H1 (cell line): ENCODE measurements around the gene FAM222B. TPM values are rescaled to one million over a fixed set of nuclear protein-coding genes. Genes with fewer than 3 reads are reported as not detected.

Experiments
- CTCF ChIA-PET: fragments of 300-600 bp; sonication (Branson Sonifier 250); formaldehyde crosslinking; loops from one replicate; lab custom pipeline; 2021; ENCODE audit not compliant: partially characterized antibody; lab: Charles Lee
- POLR2A ChIA-PET: fragments of 300-600 bp; sonication (Branson Sonifier 250); formaldehyde crosslinking; loops from one replicate; lab custom pipeline; 2021; ENCODE audit warnings: inconsistent platforms; ENCODE audit not compliant: partially characterized antibody; lab: Charles Lee
- DNase-seq, 2 experiments: peaks; one replicate each; pipeline versions ENCODE4 v3.0.0 to v3.0.0-alpha.2; 2010 to 2022; ENCODE audit warnings: low spot score in 2 of 2, low read depth in 1 of 2, mixed read lengths in 1 of 2
- FAIRE-seq: peaks from 2 replicates; lab custom pipeline; 2011; peaks lifted over from hg19 to GRCh38; lab: Jason Lieb, UNC
- H2AFZ ChIP-seq: 2 replicates; pipeline ENCODE4 v1.8.1; 2012; ENCODE audit warnings: low read length, inconsistent platforms
- H2AK5ac ChIP-seq: 2 replicates; pipeline ENCODE4 v1.6.1; 2013; ENCODE audit warnings: low read depth, low read length
- H2BK120ac ChIP-seq: replicated peaks from 2 replicates; pipeline ENCODE3; 2013; ENCODE audit warnings: low read depth, low read length, inconsistent platforms
- H2BK12ac ChIP-seq: 2 replicates; pipeline ENCODE4 v1.6.1; 2013; ENCODE audit warnings: low read depth, low read length
- H2BK15ac ChIP-seq: 2 replicates; pipeline ENCODE4 v1.6.1; 2013; ENCODE audit warnings: low read length
- H2BK20ac ChIP-seq: 2 replicates; pipeline ENCODE4 v1.6.1; 2013; ENCODE audit warnings: low read length
- H2BK5ac ChIP-seq: 2 replicates; pipeline ENCODE4 v1.6.1; 2013; ENCODE audit warnings: low read depth, low read length
- H3K14ac ChIP-seq: 2 replicates; pipeline ENCODE4 v1.6.1; 2013; ENCODE audit warnings: inconsistent platforms; ENCODE audit not compliant: insufficient read length
- H3K18ac ChIP-seq: 2 replicates; pipeline ENCODE4 v1.6.1; 2013; ENCODE audit warnings: low read length; ENCODE audit errors: extremely low read depth
- H3K23ac ChIP-seq: 2 replicates; pipeline ENCODE4 v1.6.1; 2013; ENCODE audit warnings: inconsistent platforms; ENCODE audit not compliant: insufficient read length
- H3K23me2 ChIP-seq: 2 replicates; pipeline ENCODE4 v1.6.1; 2013; ENCODE audit warnings: low read depth, low read length
- H3K27ac ChIP-seq: 2 replicates; pipeline ENCODE4 v1.6.1; 2011; ENCODE audit warnings: low read depth, low read length, inconsistent platforms
- H3K27me3 ChIP-seq, 4 experiments: replicated peaks in 1 of 4; 1 replicate in 1 of 4; 2 replicates in 3 of 4; pipeline versions ENCODE4 v1.6.1 to v1.8.1; 2011 to 2013; ENCODE audit warnings: low read length in 3 of 4, mild to moderate bottlenecking in 3 of 4, inconsistent platforms in 2 of 4, mixed read lengths in 2 of 4, moderate library complexity in 1 of 4; ENCODE audit not compliant: control insufficient read depth in 3 of 4, insufficient read depth in 3 of 4; ENCODE audit errors: extremely low read depth in 1 of 4
- H3K36me3 ChIP-seq, 4 experiments: 2 replicates each; pipeline versions ENCODE4 v1.6.1 to v1.8.1; 2011 to 2013; ENCODE audit warnings: mild to moderate bottlenecking in 4 of 4, low read length in 3 of 4, moderate library complexity in 2 of 4, control low read depth in 1 of 4, inconsistent platforms in 1 of 4; ENCODE audit not compliant: insufficient read depth in 4 of 4, control insufficient read depth in 2 of 4
- H3K4ac ChIP-seq: replicated peaks from 2 replicates; pipeline ENCODE3; 2013; ENCODE audit warnings: low read length, low read depth, mixed read lengths, inconsistent platforms; ENCODE audit not compliant: insufficient read length
- H3K4me1 ChIP-seq, 4 experiments: replicated peaks in 1 of 4; 1 replicate in 1 of 4; 2 replicates in 3 of 4; pipeline versions ENCODE4 v1.6.1 to v1.8.1; 2011 to 2013; ENCODE audit warnings: low read length in 3 of 4, inconsistent platforms in 2 of 4, mixed read lengths in 1 of 4; ENCODE audit not compliant: insufficient read depth in 4 of 4, control insufficient read depth in 3 of 4
- H3K4me2 ChIP-seq, 2 experiments: 2 replicates each; pipeline versions ENCODE4 v1.6.1 to v1.8.1; 2011 to 2013; ENCODE audit warnings: low read depth in 2 of 2, low read length in 2 of 2, control low read depth in 1 of 2, inconsistent platforms in 1 of 2, mild to moderate bottlenecking in 1 of 2; ENCODE audit not compliant: insufficient read depth in 1 of 2
- H3K4me3 ChIP-seq, 4 experiments: fragments of 200-600, 300-600 bp in 1 of 4; sonication (generic), shearing (Covaris generic), sonication (Bioruptor Twin) in 1 of 4; 2 replicates each; pipeline versions ENCODE4 v1.5.1 to v1.8.1; 2011 to 2016; ENCODE audit warnings: low read length in 4 of 4, low read depth in 3 of 4, control low read depth in 2 of 4, inconsistent platforms in 2 of 4, mild to moderate bottlenecking in 2 of 4, mixed read lengths in 1 of 4, moderate library complexity in 1 of 4; ENCODE audit not compliant: insufficient read depth in 2 of 4; ENCODE audit errors: extremely low read depth in 1 of 4
- H3K56ac ChIP-seq: replicated peaks from 2 replicates; pipeline ENCODE3; 2013; ENCODE audit warnings: low read depth, mild to moderate bottlenecking, mixed read lengths, low read length, inconsistent platforms; ENCODE audit not compliant: insufficient read length
- H3K79me1 ChIP-seq: 2 replicates; pipeline ENCODE4 v1.6.1; 2013; ENCODE audit warnings: low read depth, low read length, control low read depth
- H3K79me2 ChIP-seq, 2 experiments: 2 replicates each; pipeline versions ENCODE4 v1.6.1 to v1.8.1; 2012 to 2013; ENCODE audit warnings: low read length in 2 of 2, mild to moderate bottlenecking in 2 of 2, inconsistent platforms in 1 of 2; ENCODE audit not compliant: insufficient read depth in 2 of 2, control insufficient read depth in 1 of 2
- H3K9ac ChIP-seq, 4 experiments: replicated peaks in 1 of 4; 1 replicate in 1 of 4; 2 replicates in 3 of 4; pipeline versions ENCODE4 v1.6.1 to v1.8.1; 2011 to 2013; ENCODE audit warnings: low read depth in 3 of 4, low read length in 3 of 4, control low read depth in 2 of 4, mild to moderate bottlenecking in 2 of 4, moderate library complexity in 2 of 4, inconsistent platforms in 1 of 4; ENCODE audit errors: extremely low read depth in 1 of 4
- H3K9me3 ChIP-seq, 2 experiments: 2 replicates each; pipeline versions ENCODE4 v1.6.1 to v1.8.1; 2012 to 2013; ENCODE audit warnings: mild to moderate bottlenecking in 2 of 2, moderate library complexity in 2 of 2, control low read depth in 1 of 2, inconsistent platforms in 1 of 2, low read depth in 1 of 2, low read length in 1 of 2, mixed read lengths in 1 of 2; ENCODE audit not compliant: insufficient read depth in 2 of 2
- H4K20me1 ChIP-seq, 2 experiments: replicated peaks in 1 of 2; 2 replicates each; pipeline versions ENCODE3 to v1.8.1; 2011 to 2013; ENCODE audit warnings: inconsistent platforms in 2 of 2, low read length in 2 of 2, mild to moderate bottlenecking in 1 of 2; ENCODE audit not compliant: insufficient read depth in 2 of 2, control insufficient read depth in 1 of 2
- H4K5ac ChIP-seq: 2 replicates; pipeline ENCODE4 v1.6.1; 2013; ENCODE audit warnings: low read length, low read depth, mixed read lengths, inconsistent platforms; ENCODE audit not compliant: insufficient read length
- H4K8ac ChIP-seq: 2 replicates; pipeline ENCODE4 v1.8.0; 2013; ENCODE audit warnings: mild to moderate bottlenecking, moderate library complexity, low read length, inconsistent platforms; ENCODE audit not compliant: insufficient read depth; ENCODE audit errors: extremely low read depth
- H4K91ac ChIP-seq: replicated peaks from 2 replicates; pipeline ENCODE3; 2013; ENCODE audit warnings: low read length, mixed read lengths, inconsistent platforms; ENCODE audit not compliant: insufficient read length
- POLR2AphosphoS5 ChIP-seq: IDR thresholded peaks from 2 replicates; pipeline ENCODE4 v1.6.1; 2011; ENCODE audit warnings: low read depth, low read length
- SIRT6 ChIP-seq: IDR thresholded peaks from one replicate; pipeline ENCODE4 v1.7.1; 2012; ENCODE audit warnings: low read length, inconsistent platforms
- TAF1 ChIP-seq: IDR thresholded peaks from 2 replicates; pipeline ENCODE4 v1.6.1; 2011; ENCODE audit warnings: mild to moderate bottlenecking, low read depth, low read length
- TCF12 ChIP-seq: IDR thresholded peaks from 2 replicates; pipeline ENCODE4 v1.6.1; 2011; ENCODE audit warnings: low read depth, mild to moderate bottlenecking, low read length
- WGBS, 2 experiments: shearing (Covaris generic) in 1 of 2; methylation state at CpG; one replicate each; pipeline versions ENCODE4 v1.1.6 to v1.1.7; 2013 to 2015; ENCODE audit warnings: low lambda C conversion rate in 2 of 2, mixed read lengths in 2 of 2, inconsistent platforms in 1 of 2, low coverage in 1 of 2, missing lambda C conversion rate in 1 of 2; ENCODE audit not compliant: insufficient replicate concordance in 2 of 2, insufficient coverage in 1 of 2, insufficient read length in 1 of 2; ENCODE audit errors: extremely low coverage in 1 of 2, missing lambda C conversion rate in 1 of 2; 5-methylcytosine and 5-hydroxymethylcytosine counted together
- polyA plus RNA-seq, 7 experiments: library from polyadenylated mRNA; depleted of rRNA in 3 of 7; stranded (reverse) in 5 of 7; unstranded in 2 of 7; fragments of >200 nt in 5 of 7; fragments of 200-250 nt in 2 of 7; gene quantifications; 1 replicate in 5 of 7; 2 replicates in 1 of 7; 4 replicates in 1 of 7; pipeline versions ENCODE4 v1.2.1 to v1.2.3, GENCODE V29; 2011 to 2013; ENCODE audit warnings: missing spikeins in 2 of 7, mixed read lengths in 2 of 7
- total RNA-seq: library from RNA; stranded (reverse); fragmentation: NEBNext Ultra II Directional; extraction: Animal tissue kit (Norgen Biotek cat#: 25700); gene quantifications from 2 replicates; pipeline ENCODE4 v1.2.1, GENCODE V29; 2021
- TF ChIP-seq, protein P1 (sequence below), 3 experiments: IDR thresholded peaks; 1 replicate in 2 of 3; 2 replicates in 1 of 3; pipeline versions ENCODE4 v1.5.1 to v1.6.1; 2011; ENCODE audit warnings: low read length in 3 of 3, mild to moderate bottlenecking in 3 of 3, inconsistent platforms in 2 of 3, low read depth in 1 of 3, moderate library complexity in 1 of 3; ENCODE audit not compliant: insufficient read depth in 1 of 3; ENCODE audit errors: control extremely low read depth in 1 of 3
- TF ChIP-seq, protein P2 (sequence below): IDR thresholded peaks from 2 replicates; pipeline ENCODE4 v1.6.1; 2012; ENCODE audit warnings: inconsistent platforms

The FAM222B gene
- total and polyA plus RNA-seq, 2 of the 8 experiments (the other 6 are each of a cell fraction or from before 2014, with no cell fraction given) = 42.1 to 81.7 TPM

DNA sequence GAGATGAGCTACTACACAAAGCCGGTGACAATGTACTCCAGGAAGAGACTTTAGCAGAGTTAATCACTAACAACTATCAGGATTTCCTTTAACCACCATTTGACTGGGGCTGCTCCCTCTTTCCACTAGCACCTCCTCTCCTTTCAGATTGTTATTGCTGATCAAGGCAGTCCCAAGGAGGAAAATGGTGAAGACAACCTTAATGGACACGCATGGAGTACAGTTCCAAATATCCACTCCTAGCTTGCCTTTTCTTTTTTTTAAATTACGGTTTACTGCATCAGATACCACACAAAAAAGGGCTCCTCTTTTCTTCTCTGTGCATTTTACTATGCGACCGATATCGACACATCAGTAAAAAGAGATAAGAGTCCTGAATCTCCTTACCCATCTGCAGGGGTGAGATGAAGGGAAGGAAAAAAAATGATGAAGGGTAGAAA, 30.9 kb downstream of the FAM222B start:
- Histone ChIP-seq H3K9me3 (no peaks in the 10 kb centered on the region), H3K79me2 (peaks cover 0 to 78% of the 10 kb centered on the region in 2 experiments; a peak in 3 of 4 replicates), H3K4me2 (peak overlapping the region; percentile 62 to 74), H3K23me2 (peaks cover 2% of the 10 kb centered on the region; the same call in 1 of the 2 replicates), H4K5ac (peak overlapping the region; percentile 93), H3K14ac (no peak overlapping the region), H2BK5ac (peak overlapping the region; percentile 1; the same call in 1 of the 2 replicates), H3K23ac (no peak overlapping the region), H3K18ac (0 out of 2 replicates have a peak overlapping the region, but pooled peaks have one; percentile 1), H4K8ac (no peak overlapping the region), H3K79me1 (no peaks in the 10 kb centered on the region; the same call in 1 of the 2 replicates), H2AK5ac (no peak overlapping the region), H3K4me3 (peak overlapping the region; percentile 79 to 92 (median 86)), H3K4me1 (peaks cover 3 to 10% (median 7%) of the 10 kb centered on the region in 4 experiments; a peak in 6 of 7 replicates), H3K4ac (peak overlapping the region; percentile 61), H3K56ac (peak overlapping the region; percentile 80), H4K91ac (peak overlapping the region; percentile 32), H4K20me1 (no peaks in the 10 kb centered on the region), H3K36me3 (no peaks in the 10 kb centered on the region), H2BK12ac (no peak overlapping the region), H3K9ac (peak overlapping the region; percentile 60 to 89 (median 68)), H3K27ac (peak overlapping the region; percentile 84), H3K27me3 (no peaks in the 10 kb centered on the region), H2BK120ac (peak overlapping the region; percentile 50), H2BK20ac (no peak overlapping the region), H2AFZ (no peak overlapping the region), H2BK15ac (no peak overlapping the region)
- ChIA-PET POLR2A (interaction anchor here (0.9 to 2.5 kb wide), 14 partner anchors 12 to 101 kb away, joined by 3 to 11 read pairs (median 5); partner anchors contain the start of genes FAM222B and TRAF4), CTCF (interaction anchor here (0.7 to 3.8 kb wide), 8 partner anchors 10 to 102 kb away, joined by 3 to 26 read pairs (median 3); no protein-coding TSS in a partner anchor)
- FAIRE-seq (no peak), DNase-seq (no peak)
- TF ChIP-seq, protein P1, sequence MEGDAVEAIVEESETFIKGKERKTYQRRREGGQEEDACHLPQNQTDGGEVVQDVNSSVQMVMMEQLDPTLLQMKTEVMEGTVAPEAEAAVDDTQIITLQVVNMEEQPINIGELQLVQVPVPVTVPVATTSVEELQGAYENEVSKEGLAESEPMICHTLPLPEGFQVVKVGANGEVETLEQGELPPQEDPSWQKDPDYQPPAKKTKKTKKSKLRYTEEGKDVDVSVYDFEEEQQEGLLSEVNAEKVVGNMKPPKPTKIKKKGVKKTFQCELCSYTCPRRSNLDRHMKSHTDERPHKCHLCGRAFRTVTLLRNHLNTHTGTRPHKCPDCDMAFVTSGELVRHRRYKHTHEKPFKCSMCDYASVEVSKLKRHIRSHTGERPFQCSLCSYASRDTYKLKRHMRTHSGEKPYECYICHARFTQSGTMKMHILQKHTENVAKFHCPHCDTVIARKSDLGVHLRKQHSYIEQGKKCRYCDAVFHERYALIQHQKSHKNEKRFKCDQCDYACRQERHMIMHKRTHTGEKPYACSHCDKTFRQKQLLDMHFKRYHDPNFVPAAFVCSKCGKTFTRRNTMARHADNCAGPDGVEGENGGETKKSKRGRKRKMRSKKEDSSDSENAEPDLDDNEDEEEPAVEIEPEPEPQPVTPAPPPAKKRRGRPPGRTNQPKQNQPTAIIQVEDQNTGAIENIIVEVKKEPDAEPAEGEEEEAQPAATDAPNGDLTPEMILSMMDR (IDR thresholded peaks at IDR 0.05; ENCODE audit: control extremely low read depth in 1 of 3, insufficient read depth in 1 of 3, low read depth in 1 of 3, low read length in 3 of 3) = peak in 1 of 3 experiments; percentile 16; a peak in 1 of 4 replicates
- TF ChIP-seq TCF12 (no peak), SIRT6 (no peak), POLR2AphosphoS5 (no peak), TAF1 (no peak)
- TF ChIP-seq, protein P2, sequence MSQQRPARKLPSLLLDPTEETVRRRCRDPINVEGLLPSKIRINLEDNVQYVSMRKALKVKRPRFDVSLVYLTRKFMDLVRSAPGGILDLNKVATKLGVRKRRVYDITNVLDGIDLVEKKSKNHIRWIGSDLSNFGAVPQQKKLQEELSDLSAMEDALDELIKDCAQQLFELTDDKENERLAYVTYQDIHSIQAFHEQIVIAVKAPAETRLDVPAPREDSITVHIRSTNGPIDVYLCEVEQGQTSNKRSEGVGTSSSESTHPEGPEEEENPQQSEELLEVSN = no peak
- WGBS, 2 experiments = 11% methylated on average over 6 of the region's 6 CpGs; no CpG with 5 or more reads in 1 of the 2 experiments
